HepG2 (cell line): ENCODE data around the gene TWIST2. TPM values are rescaled to one million over a fixed set of nuclear protein-coding genes. Genes with fewer than 3 reads are reported as not detected.

Source experiments
- ATAC-seq: fragments of 200-7000 bp; cut with Tn5 transposase; 3 replicates; pipeline ENCODE4 v1.9.1; 2020; ENCODE audit warnings: mild to moderate bottlenecking, moderate library complexity
- BruUV-seq: library from RNA; stranded (reverse); fragments of 400-500 nt; replicated peaks from 2 replicates; lab custom pipeline; 2021; lab: Mats Ljungman, UMichigan
- CTCF ChIA-PET: fragments of 300-600 bp; formaldehyde crosslinking; extraction: SDS; loops from one replicate; lab custom pipeline; 2021; ENCODE audit warnings: low total read pairs, inconsistent platforms, low intra/inter-chr PET ratio; lab: Yijun Ruan, JAX
- POLR2A ChIA-PET: fragments of 350-600 bp; sonication (Branson Sonifier 250); formaldehyde crosslinking; loops from one replicate; lab custom pipeline; 2020; ENCODE audit warnings: antibody characterized with exemption, inconsistent platforms; lab: Yijun Ruan, JAX
- DNase-seq: peaks from one replicate; pipeline ENCODE4 v3.0.0-alpha.2; 2015; ENCODE audit warnings: low spot score
- FAIRE-seq: peaks from 3 replicates; lab custom pipeline; 2011; peaks lifted over from hg19 to GRCh38; lab: Jason Lieb, UNC
- H2AFZ ChIP-seq: one replicate; pipeline ENCODE4 v1.6.1; 2011; ENCODE audit warnings: low read length, inconsistent platforms
- H3K27ac ChIP-seq: fragments of 300-600 bp; 3 replicates; pipeline ENCODE4 v1.8.0; 2011; ENCODE audit warnings: mixed run types, mild to moderate bottlenecking, mixed read lengths, low read length, inconsistent platforms; ENCODE audit not compliant: insufficient read depth; ENCODE audit errors: extremely low read length
- H3K27me3 ChIP-seq, 2 experiments: fragments of 200-600 bp in 1 of 2; 2 replicates in 1 of 2; 3 replicates in 1 of 2; pipeline versions ENCODE4 v1.6.0 to v1.8.0; 2011; ENCODE audit warnings: low read length in 2 of 2, mild to moderate bottlenecking in 2 of 2, moderate library complexity in 2 of 2, inconsistent platforms in 1 of 2; ENCODE audit not compliant: insufficient read depth in 2 of 2, control insufficient read depth in 1 of 2
- H3K36me3 ChIP-seq, 2 experiments: fragments of 200-600 bp in 1 of 2; replicated peaks in 1 of 2; 2 replicates in 1 of 2; 3 replicates in 1 of 2; pipeline versions ENCODE4 v1.5.1 to v1.8.0; 2011; ENCODE audit warnings: low read length in 2 of 2, inconsistent platforms in 1 of 2; ENCODE audit not compliant: insufficient read depth in 2 of 2, control insufficient read depth in 1 of 2
- H3K4me1 ChIP-seq: 2 replicates; pipeline ENCODE4 v1.5.1; 2012; ENCODE audit warnings: low read length, inconsistent platforms; ENCODE audit not compliant: insufficient read depth
- H3K4me2 ChIP-seq: 2 replicates; pipeline ENCODE4 v1.6.0; 2011; ENCODE audit warnings: low read depth, low read length, inconsistent platforms
- H3K4me3 ChIP-seq, 3 experiments: fragments of 200-600 bp in 1 of 3; sonication (generic), shearing (Covaris generic) in 1 of 3; replicated peaks in 1 of 3; 2 replicates each; pipeline ENCODE4 v1.5.1; 2011 to 2016; ENCODE audit warnings: low read length in 3 of 3, inconsistent platforms in 2 of 3, low read depth in 2 of 3, mild to moderate bottlenecking in 2 of 3, control low read depth in 1 of 3, mixed read lengths in 1 of 3; ENCODE audit not compliant: insufficient read depth in 1 of 3
- H3K79me2 ChIP-seq: one replicate; pipeline ENCODE4 v1.6.1; 2011; ENCODE audit warnings: low read length, inconsistent platforms; ENCODE audit not compliant: insufficient read depth
- H3K9ac ChIP-seq: 2 replicates; pipeline ENCODE4 v1.6.0; 2011; ENCODE audit warnings: mild to moderate bottlenecking, low read depth, low read length, inconsistent platforms; ENCODE audit not compliant: insufficient read depth
- H3K9me3 ChIP-seq: 2 replicates; pipeline ENCODE4 v1.5.1; 2012; ENCODE audit warnings: mild to moderate bottlenecking, low read length
- H4K20me1 ChIP-seq: 2 replicates; pipeline ENCODE4 v1.6.0; 2011; ENCODE audit warnings: inconsistent platforms, mild to moderate bottlenecking, low read length, moderate library complexity; ENCODE audit not compliant: insufficient read depth
- ATF6 ChIP-seq: sonication (generic); formaldehyde crosslinking; conservative IDR thresholded peaks from 2 replicates; pipeline ENCODE4 v1.4.0; 2020; ENCODE audit warnings: missing genetic modification reagents
- BRCA1 ChIP-seq: sonication (generic); formaldehyde crosslinking; IDR thresholded peaks from 2 replicates; pipeline ENCODE4 v1.4.0; 2020; ENCODE audit warnings: missing genetic modification reagents
- CCAR2 ChIP-seq: fragments of 200-400 bp; formaldehyde crosslinking; optimal IDR thresholded peaks from 2 replicates; pipeline ENCODE3; 2018; ENCODE audit warnings: low read depth, mild to moderate bottlenecking, low read length, moderate library complexity
- GPN1 ChIP-seq: sonication (generic); formaldehyde crosslinking; IDR thresholded peaks from 2 replicates; pipeline ENCODE4 v1.5.1; 2020; ENCODE audit warnings: missing genetic modification reagents, borderline replicate concordance
- KLF15 ChIP-seq: sonication (generic); formaldehyde crosslinking; IDR thresholded peaks from 2 replicates; pipeline ENCODE4 v1.8.1; 2023; ENCODE audit warnings: borderline replicate concordance, mild to moderate bottlenecking, inconsistent platforms, missing genetic modification reagents, mixed read lengths
- MAF1 ChIP-seq: sonication (generic); formaldehyde crosslinking; IDR thresholded peaks from 2 replicates; pipeline ENCODE4 v1.5.0; 2020; ENCODE audit warnings: missing genetic modification reagents, borderline replicate concordance
- NFE2L2 ChIP-seq: fragments of 150-350 bp; IDR thresholded peaks from 2 replicates; pipeline ENCODE4 v1.6.1; 2014; ENCODE audit warnings: low read length
- ZBTB1 ChIP-seq: sonication (generic); formaldehyde crosslinking; IDR thresholded peaks from 2 replicates; pipeline ENCODE4 v1.4.0; 2020; ENCODE audit warnings: missing genetic modification reagents, borderline replicate concordance
- ZBTB21 ChIP-seq: sonication (generic); formaldehyde crosslinking; IDR thresholded peaks from 2 replicates; pipeline ENCODE4 v1.4.0; 2020; ENCODE audit warnings: missing genetic modification reagents
- ZHX1 ChIP-seq: sonication (generic); formaldehyde crosslinking; IDR thresholded peaks from 2 replicates; pipeline ENCODE4 v1.8.1; 2022; ENCODE audit warnings: low read depth, mild to moderate bottlenecking, missing genetic modification reagents
- ZNF180 ChIP-seq: sonication (generic); formaldehyde crosslinking; IDR thresholded peaks from 2 replicates; pipeline ENCODE4 v1.4.0; 2020; ENCODE audit warnings: low read depth, missing genetic modification reagents, borderline replicate concordance
- ZNF382 ChIP-seq: sonication (generic); formaldehyde crosslinking; IDR thresholded peaks from 2 replicates; pipeline ENCODE4 v1.5.0; 2020; ENCODE audit warnings: missing genetic modification reagents, mild to moderate bottlenecking, borderline replicate concordance
- ZNF546 ChIP-seq: sonication (generic); formaldehyde crosslinking; conservative IDR thresholded peaks from 2 replicates; pipeline ENCODE4 v1.8.1; 2023; ENCODE audit warnings: mild to moderate bottlenecking, missing genetic modification reagents
- WGBS: methylation state at CpG from one replicate; pipeline ENCODE4 v1.1.6; 2017; ENCODE audit warnings: low lambda C conversion rate; 5-methylcytosine and 5-hydroxymethylcytosine counted together
- in situ Hi-C: cut with HindIII; loops from 2 replicates; pipeline ENCODE4 v1.10.0; 2017; ENCODE audit warnings: low pct_unique_long_range_greater_than_20kb; ENCODE audit not compliant: extremely low pct_ligation_motif_present
- intact Hi-C: fragments of 100-400 bp; cut with micrococcal nuclease; formaldehyde crosslinking; loops from one replicate; pipeline ENCODE4 v1.10.0; 2022; ENCODE audit not compliant: unreplicated experiment
- polyA plus RNA-seq, 8 experiments: library from polyadenylated mRNA; depleted of rRNA in 3 of 8; stranded (reverse) in 7 of 8; unstranded in 1 of 8; fragments of >200 nt; fragmentation: Illumina TruSeq in 4 of 8; extraction: Trizol in 4 of 8; gene quantifications; 2 replicates each; pipeline versions ENCODE4 v1.2.1 to v1.2.3, GENCODE V29; 2011 to 2016; ENCODE audit warnings: low read depth in 4 of 8, missing spikeins in 1 of 8, mixed read lengths in 1 of 8; ENCODE audit not compliant: insufficient read depth in 1 of 8
- total RNA-seq, 5 experiments: library from RNA; depleted of rRNA; stranded (reverse); fragments of >200 nt; fragmentation: Illumina TruSeq; extraction: Trizol; gene quantifications; 2 replicates each; pipeline ENCODE4 v1.2.3, GENCODE V29; 2016; ENCODE audit warnings: low read depth in 1 of 5
- TF ChIP-seq, protein P1 (sequence below): sonication (generic); formaldehyde crosslinking; IDR thresholded peaks from 2 replicates; pipeline ENCODE4 v1.8.1; 2023; ENCODE audit warnings: missing genetic modification reagents, inconsistent platforms, borderline replicate concordance
- TF ChIP-seq, protein P2 (sequence below): sonication (generic); formaldehyde crosslinking; IDR thresholded peaks from 2 replicates; pipeline ENCODE4 v1.4.0; 2020; ENCODE audit warnings: missing genetic modification reagents
- TF ChIP-seq, protein P3 (sequence below): sonication (generic); formaldehyde crosslinking; IDR thresholded peaks from 2 replicates; pipeline ENCODE4 v1.4.0; 2020; ENCODE audit warnings: missing genetic modification reagents; ENCODE audit errors: not compliant biosample characterization

Gene TWIST2
- total and polyA plus RNA-seq, 2 of the 13 experiments (the other 11 are each of a cell fraction or from before 2014, with no cell fraction given), result 0.08 to 0.11 TPM

DNA sequence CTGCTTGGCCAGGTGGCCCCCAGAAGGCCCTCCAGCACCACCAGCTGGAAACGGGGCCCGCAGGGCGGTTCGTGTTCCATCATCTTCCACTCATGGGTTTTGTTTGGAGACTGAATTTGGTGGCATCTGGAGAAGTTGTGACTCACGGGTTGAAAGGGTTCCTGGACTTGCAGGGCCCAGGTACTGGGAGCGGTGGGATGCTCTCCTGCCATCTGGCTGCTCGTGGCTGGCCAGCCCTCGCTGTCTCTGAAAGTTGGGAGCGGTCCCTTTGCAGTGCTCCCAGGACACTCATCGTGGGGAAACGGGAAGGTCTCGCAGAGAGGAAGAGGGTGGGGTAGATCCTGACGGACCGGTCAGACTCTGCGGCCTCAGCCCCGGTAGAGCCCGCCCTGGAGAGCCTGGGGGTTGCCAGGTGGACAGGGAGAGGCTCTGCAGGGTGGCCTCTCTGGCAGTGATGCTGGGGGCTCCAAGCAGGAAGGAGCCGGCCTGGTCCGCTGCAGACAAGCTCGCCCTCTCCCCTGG, 47.5 kb downstream of the TWIST2 start:
- Histone ChIP-seq H3K4me3 (no peak overlapping the region), H3K27me3 (peaks cover 31 to 89% of the 10 kb centered on the region in 2 experiments), H4K20me1 (no peaks in the 10 kb centered on the region), H3K27ac (no peak overlapping the region), H3K4me2 (peak overlapping the region; percentile 30; the same call in 1 of the 2 replicates), H3K9me3 (no peaks in the 10 kb centered on the region), H3K79me2 (no peaks in the 10 kb centered on the region), H3K9ac (no peak overlapping the region), H2AFZ (no peak overlapping the region), H3K36me3 (no peaks in the 10 kb centered on the region), H3K4me1 (no peaks in the 10 kb centered on the region)
- ChIA-PET CTCF (no interaction called here), POLR2A (no interaction called here)
- no peak for FAIRE-seq
- ATAC-seq, result no peak; the same call in 1 of the 3 replicates
- intact Hi-C loops, result no loop called here
- no TSS peak for BruUV-seq
- in situ Hi-C loops, result no loop called here
- WGBS, result 39% methylated on average over 4 of the region's 20 CpGs
- no peak for DNase-seq
- TF ChIP-seq GPN1 (CRISPR knock-in tag) (no peak), CCAR2 (no peak), ZNF546 (no peak), ZBTB1 (no peak), BRCA1 (CRISPR knock-in tag) (no peak), ZBTB21 (CRISPR knock-in tag) (no peak), KLF15 (CRISPR knock-in tag) (no peak), ZNF180 (no peak), NFE2L2 (no peak), ATF6 (CRISPR knock-in tag) (no peak), ZHX1 (CRISPR knock-in tag) (no peak), ZNF382 (no peak), MAF1 (CRISPR knock-in tag) (no peak)
- TF ChIP-seq, protein P1, sequence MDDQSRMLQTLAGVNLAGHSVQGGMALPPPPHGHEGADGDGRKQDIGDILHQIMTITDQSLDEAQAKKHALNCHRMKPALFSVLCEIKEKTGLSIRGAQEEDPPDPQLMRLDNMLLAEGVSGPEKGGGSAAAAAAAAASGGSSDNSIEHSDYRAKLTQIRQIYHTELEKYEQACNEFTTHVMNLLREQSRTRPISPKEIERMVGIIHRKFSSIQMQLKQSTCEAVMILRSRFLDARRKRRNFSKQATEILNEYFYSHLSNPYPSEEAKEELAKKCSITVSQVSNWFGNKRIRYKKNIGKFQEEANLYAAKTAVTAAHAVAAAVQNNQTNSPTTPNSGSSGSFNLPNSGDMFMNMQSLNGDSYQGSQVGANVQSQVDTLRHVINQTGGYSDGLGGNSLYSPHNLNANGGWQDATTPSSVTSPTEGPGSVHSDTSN (CRISPR knock-in tag), result no peak
- TF ChIP-seq, protein P2, sequence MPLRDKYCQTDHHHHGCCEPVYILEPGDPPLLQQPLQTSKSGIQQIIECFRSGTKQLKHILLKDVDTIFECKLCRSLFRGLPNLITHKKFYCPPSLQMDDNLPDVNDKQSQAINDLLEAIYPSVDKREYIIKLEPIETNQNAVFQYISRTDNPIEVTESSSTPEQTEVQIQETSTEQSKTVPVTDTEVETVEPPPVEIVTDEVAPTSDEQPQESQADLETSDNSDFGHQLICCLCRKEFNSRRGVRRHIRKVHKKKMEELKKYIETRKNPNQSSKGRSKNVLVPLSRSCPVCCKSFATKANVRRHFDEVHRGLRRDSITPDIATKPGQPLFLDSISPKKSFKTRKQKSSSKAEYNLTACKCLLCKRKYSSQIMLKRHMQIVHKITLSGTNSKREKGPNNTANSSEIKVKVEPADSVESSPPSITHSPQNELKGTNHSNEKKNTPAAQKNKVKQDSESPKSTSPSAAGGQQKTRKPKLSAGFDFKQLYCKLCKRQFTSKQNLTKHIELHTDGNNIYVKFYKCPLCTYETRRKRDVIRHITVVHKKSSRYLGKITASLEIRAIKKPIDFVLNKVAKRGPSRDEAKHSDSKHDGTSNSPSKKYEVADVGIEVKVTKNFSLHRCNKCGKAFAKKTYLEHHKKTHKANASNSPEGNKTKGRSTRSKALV (CRISPR knock-in tag), result no peak
- TF ChIP-seq, protein P3, sequence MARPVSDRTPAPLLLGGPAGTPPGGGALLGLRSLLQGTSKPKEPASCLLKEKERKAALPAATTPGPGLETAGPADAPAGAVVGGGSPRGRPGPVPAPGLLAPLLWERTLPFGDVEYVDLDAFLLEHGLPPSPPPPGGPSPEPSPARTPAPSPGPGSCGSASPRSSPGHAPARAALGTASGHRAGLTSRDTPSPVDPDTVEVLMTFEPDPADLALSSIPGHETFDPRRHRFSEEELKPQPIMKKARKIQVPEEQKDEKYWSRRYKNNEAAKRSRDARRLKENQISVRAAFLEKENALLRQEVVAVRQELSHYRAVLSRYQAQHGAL (CRISPR knock-in tag), result no peak
